ENCODE measurements around the gene GPSM1.

Gene GPSM1

DNA sequence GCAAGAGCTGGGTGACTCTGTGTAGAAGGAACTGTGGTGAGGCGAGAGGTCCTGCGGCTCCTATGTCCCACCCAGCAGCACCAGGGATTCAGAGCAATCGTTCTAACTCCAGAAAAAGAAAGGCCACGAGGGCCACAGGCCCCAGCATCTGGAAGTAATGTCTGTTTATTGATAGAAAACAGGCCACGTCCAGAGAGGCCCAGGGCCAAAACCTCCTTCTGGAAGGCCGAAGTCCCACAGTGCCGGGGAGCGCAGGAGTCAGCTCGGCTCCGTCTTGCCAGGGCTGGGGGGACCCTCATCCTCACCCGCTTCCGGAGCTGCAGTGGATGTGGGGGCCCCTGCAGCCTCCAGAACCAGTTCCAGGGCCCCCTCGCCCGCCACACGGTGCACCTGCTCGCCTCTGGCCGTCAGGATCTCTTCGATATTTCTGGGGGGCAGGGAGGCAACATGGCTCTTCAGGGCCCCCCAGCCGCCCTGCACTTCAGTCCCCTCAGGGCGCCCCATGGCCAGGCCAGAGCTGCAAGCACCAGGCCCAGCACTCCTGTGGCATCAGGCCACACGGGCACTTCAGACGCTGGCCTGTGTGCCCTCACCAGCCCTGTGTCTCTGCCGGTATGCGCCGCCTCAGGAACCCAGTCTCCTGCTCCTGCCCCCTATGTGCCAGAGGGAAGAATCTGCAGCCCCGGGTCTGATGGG, 34.6 kb downstream of the GPSM1 start:
- DNase-seq (ENCODE audit: low read depth) = no peak

DNA sequence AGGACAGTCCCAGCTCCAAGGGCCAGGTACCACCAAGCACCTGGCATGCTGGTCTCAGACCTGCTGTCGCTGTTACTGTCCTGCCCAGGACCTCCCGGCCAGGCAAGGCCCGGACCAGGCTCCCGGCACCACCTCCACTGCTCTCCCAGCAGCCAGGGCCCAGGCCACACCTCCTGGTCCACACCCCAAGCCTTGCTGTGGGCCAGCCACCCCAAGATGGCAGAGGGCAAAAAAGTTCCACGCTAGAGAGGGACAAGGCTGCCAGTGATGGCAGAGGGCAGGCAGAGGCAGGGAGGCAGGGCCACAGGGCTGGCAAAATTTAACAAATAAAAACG, 35.1 kb downstream of the GPSM1 start:
- DNase-seq (ENCODE audit: low read depth) = no peak

DNA sequence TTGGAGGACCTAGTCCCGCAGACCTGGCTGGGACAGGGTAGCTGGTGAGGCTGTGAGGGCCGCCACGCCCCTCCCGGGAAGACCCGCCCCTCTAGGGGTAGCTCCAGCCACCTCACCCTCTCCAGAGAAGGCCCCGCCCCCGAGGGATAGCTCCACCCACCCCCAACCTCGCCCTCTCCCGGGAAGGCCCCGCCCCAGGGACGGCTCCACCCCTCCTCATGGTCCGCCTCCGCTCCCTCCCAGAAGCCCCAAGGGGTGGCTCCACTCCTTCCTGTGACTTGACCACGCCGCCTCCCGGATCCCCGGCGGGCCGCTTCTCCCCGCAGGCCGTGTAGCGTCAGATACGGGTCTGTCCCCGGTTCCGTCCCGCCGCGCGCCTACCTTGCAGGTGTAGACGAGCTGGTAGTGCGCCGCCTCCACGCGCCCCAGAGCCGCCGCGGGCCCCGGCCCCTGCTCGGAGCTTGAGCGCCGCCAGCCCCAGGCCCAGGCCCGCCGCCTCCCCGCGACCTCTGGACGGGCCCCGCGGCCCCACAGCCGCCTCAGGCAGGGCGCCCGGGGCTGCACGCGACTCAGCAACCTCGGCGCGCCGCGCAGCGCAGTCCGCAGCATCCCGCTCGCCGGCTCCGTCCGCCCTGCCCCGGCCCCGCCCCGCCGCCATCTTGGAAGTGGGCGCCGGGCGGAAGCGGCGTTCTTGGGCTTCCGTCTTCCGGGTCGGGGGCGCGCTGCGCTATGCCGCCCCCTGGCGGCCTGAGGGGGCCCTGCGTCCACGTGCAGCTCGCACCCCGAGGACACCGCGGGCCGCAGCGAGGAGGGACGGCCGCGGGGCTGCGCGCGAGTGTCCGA, 36.0 kb downstream of the GPSM1 start, which contains the start of gene DNLZ:
TSS of gene DNLZ (minus strand) at position 639 of the 843 bp plus-strand sequence. CDS start at position 609, 30 bp downstream.
- DNase-seq (ENCODE audit: low read depth) = peak; percentile 90

- DNase-seq (ENCODE audit: low read depth) = no peak
Measured at GRCh38 chr9:136363949-136364748, 36.8 kb downstream of the GPSM1 start.

GRCh38 chr9:136364942-136365774, 37.8 kb downstream of the GPSM1 start:
- DNase-seq (ENCODE audit: low read depth) = no peak

DNA sequence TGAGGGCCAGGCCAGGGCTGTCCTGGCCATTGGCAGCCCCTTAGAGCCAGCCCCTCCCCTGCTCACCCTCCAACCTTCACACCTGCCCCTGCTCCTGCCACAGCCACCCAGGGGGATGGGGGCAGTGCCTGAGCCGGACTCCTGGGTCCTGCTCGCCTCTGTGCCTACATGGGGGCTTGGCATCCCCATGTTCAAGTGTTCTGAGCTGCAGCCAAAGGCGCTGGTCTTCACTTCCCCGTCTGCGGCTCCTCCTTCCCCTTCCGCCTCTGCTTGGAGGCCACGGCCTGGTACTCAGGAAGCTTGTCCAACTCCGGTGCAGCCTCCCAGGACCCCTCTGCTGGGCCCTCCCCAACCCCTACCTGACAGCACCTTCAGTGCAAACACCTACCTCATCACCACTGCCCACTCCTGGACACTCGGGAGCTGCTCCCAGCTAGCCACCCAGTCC, 38.5 kb downstream of the GPSM1 start:
- no peak for DNase-seq (ENCODE audit: low read depth)

- DNase-seq (ENCODE audit: low read depth) = no peak
Measured at GRCh38 chr9:136366826-136367225, 39.5 kb downstream of the GPSM1 start.

DNA sequence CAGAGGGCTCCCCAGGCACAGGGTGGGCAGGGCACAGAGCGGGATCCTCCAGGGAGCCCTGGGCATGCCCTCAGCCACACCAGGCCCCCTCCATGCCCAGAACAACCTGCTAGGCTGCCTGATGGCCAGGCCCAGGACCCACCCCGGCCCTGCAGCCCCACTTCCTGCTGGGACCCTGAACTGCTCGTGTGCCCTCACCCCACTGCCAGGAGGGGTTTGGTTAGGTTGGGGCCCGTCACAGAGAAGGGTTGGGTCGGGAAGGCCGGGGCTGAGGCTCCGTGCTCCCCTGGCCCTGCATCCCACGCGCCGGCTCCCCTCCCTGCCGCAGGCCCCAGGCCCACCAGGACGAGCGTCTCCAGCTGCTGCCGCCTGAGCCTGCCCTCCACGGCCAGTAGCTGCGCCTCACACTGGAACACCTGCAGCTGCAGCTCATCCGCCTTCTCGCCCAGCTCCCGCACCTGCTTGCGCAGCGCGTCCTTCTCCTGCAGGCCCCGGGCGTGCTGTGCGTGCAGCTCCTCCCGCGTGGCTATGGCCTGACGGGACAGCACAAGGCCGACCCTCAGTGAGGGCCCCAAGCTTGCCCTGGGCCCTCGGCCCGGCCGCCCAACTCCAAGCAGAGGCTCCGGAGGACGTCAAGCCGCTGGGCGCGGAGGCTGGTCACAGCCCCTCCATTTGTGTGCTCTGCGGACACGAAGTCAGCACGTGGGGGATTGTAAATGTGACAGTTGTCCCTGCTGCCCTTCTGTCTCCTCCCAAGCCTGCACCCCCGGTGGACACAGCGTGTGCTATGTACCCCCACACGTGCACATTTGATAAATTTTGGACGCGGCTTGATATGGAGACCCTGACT, 40.2 kb downstream of the GPSM1 start:
- no peak for DNase-seq (ENCODE audit: low read depth)

DNA sequence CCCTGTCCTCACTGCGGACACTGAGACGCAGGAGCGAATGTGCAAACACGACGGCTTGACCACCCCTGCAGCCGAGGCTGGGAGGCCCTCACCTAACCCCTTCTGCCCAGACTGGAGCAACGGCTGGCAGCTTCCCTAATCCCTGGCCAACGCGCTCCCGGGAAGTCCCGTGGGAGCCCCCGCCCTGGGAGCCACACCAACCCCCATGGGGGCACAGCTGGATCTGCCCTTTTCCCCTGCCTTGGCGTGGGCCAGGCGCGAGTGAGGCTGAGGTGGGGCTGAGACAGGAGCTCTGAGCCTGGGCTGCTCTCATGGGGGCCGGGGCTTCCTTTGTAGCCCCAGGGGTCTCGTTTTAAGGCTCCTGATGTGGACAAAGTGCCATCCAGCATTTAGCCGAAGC, 40.9 kb downstream of the GPSM1 start:
- DNase-seq (ENCODE audit: low read depth) = no peak

DNA sequence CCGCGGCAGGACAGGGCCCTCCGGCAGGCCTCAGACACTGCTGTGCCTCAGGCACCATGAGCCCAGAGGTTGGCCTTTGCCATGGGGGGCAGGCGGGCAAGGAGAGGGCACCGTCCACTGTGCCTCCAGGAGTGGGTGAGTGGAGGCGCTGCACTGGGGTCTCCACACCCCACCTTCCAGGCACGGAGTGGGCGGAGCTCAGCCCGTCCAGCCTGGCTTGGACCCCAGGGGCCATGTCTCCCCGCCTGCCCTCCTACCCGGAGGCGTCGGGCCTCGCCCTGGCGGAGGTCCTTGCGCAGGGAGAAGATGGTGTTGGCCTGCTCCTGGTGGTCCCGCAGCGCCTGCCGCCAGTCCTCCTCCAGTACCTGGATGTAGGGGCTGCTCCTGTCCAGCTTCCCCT, 42.7 kb downstream of the GPSM1 start:
- DNase-seq (ENCODE audit: low read depth) = no peak

DNA sequence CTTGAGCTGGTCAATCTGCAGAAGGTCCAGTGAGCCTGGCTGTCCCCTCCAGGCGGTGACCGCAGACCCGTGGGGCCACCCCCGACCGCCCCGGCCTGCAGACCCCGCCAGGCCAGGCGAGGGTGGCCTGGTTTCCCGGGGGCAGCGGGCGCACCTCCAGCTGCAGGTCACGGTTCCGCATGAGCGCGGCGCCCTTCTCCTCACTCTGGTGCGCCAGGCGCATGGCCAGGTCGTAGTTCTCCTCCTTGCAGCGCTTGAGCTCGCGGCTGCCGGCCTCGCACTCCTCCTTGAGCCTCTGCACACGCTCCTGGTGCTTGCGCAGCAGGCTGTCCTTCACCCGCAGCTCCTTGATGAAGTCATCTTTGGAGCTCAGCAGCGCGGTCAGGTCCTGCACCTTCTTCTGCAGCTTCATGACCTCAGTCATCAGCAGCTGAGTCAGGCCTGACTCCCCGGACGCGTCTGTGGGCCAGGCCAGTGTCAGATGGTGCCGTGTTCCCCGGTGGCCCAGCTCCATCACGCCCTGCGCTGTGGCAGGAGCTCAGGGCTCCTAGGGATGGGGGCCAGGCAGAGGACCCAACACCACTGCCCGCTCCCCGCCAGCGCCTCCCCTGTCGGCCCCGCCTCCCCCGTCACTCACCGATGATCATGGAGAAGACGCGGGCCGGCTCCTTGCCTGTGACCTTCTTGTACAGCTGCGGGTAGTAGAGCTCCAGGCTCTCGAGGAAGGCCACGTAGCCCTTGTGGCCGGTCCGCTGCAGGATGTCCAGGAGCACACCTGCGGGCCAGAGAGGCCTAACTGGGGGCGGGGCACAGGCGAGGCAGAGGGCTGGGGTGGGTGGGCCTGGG, 43.6 kb downstream of the GPSM1 start:
- no peak for DNase-seq (ENCODE audit: low read depth)

DNA sequence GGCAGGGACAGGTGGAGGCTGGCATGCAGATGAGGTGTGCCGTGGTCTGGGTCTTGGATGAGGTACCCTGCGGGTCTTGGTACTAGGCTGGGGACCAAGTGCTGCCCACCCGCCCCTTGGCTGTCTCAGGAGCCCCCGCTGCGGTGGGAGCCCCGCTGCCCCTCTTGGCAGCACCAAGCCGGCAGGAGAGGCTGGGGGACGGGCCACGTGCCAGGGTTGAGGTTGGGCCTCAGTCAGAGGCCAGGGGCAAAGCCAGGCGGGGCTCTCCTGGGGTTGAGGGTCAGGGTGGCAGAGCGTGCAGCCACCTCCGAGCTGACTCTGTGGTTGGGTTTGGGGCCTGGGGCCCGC, 44.2 kb downstream of the GPSM1 start:
- DNase-seq (ENCODE audit: low read depth) = no peak

DNA sequence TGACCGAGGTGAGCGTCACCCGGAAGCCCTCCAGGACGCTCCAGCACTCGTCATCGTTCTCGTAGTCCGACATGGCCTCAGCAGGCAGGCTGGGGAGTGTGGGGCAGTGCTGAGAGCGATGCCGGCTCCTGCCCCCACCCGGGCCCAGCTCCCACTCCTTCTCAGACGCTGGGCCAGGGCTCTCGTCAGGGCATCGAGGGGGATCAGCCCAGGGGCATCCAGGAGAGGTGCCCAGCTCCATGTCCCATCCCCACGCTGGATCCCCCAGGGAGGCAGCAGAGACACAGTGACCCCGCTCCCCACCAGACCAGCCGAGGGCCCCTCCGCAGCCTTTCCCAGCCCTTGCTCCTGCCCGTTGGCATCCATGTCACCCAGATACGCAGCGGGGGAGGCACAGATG, 44.7 kb downstream of the GPSM1 start:
- DNase-seq (ENCODE audit: low read depth) = no peak

DNA sequence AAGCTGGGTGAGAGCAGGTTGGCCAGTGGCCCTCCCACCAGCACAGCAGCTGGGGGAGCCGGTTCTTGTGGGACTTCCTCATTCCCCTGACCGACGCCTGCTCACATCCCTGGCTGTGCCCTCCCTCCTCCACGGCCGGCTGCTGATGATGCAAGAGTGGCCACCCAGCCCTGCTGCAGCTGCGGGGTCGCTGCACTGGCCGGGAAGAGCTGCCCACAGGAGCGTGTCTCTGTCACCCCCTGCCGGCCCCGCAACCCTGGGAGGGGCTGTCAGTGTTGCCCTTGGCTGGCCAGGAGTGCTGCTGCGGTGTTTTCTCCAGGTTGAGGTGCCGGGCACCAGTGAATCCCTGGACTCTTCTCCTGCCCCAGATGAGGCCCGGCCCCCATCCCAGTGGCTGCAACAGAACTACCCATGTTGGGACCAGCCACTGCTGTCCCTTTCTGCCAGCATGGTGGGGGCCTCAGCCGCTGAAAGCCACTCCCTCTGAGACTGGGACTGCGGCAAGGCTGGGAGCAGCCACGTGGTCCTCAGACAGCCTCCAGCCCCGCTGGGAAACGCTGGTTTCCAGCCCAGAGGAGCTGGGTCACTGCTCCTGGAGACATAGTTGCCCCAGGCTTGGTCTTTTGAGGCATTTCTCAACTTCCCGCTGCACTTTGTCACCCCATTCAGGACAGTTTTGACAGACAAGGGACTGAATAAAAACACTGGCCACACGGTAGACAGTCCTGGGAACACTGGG, 45.4 kb downstream of the GPSM1 start:
- DNase-seq (ENCODE audit: low read depth) = peak; percentile 69

GRCh38 chr9:136373300-136374182, 46.2 kb downstream of the GPSM1 start, which contains the start of gene CARD9:
Gene CARD9 (minus strand): TSS chr9:136373669. CDS start chr9:136372078, 1,591 bp downstream.
- peak; percentile 82 for DNase-seq (ENCODE audit: low read depth)

DNA sequence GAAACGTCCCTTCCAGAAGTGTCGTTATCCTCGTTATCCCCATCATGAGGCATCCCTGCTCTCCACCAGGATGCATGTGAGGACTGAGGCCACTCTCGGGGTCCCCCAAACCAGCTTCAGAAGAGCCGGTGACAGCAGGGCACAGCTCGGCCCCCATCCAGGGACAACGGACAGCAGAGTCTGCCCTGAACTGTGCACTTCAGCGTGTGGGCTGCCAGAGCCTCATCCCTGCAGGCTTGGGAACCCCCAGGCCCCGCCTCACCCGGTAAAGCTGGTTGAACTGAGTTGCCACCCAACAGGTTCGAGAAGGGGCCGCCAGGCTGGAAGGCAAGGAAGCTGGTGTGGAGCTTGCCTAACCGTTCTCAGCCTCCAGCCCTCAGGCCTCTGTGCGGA, 46.8 kb downstream of the GPSM1 start:
- DNase-seq (ENCODE audit: low read depth) = no peak

GRCh38 chr9:136375096-136375495, 47.8 kb downstream of the GPSM1 start:
- DNase-seq (ENCODE audit: low read depth) = no peak

- no peak for DNase-seq (ENCODE audit: low read depth)
Measured at GRCh38 chr9:136376457-136376856, 49.1 kb downstream of the GPSM1 start.

Data from CMK (cell line).